Tibial nerve (tissue), 4 donors: ENCODE measurements around the gene AGPAT3. TPM values are rescaled to one million over a fixed set of nuclear protein-coding genes. Genes with fewer than 3 reads are reported as not detected.

Source experiments
- DNase-seq, 2 donors: peaks; one replicate each; pipeline ENCODE4 v3.0.0-alpha.2; 2019; ENCODE audit warnings: low spot score in 2 of 2
- H3K27ac ChIP-seq, 4 donors: fragments of 200-600 bp; sonication (generic) in 3 of 4; one replicate each; pipeline ENCODE4 v1.5.1; 2017 to 2019; ENCODE audit warnings: mild to moderate bottlenecking in 1 of 4
- H3K27me3 ChIP-seq, 2 donors: fragments of 200-600 bp; sonication (generic) in 1 of 2; one replicate each; pipeline versions ENCODE4 v1.5.1 to v1.6.0; 2017 to 2019
- H3K36me3 ChIP-seq, 3 donors: fragments of 200-600 bp; sonication (generic); one replicate each; pipeline ENCODE4 v1.5.1; 2018 to 2019
- H3K4me1 ChIP-seq, 4 donors: fragments of 200-600 bp; sonication (generic) in 3 of 4; one replicate each; pipeline ENCODE4 v1.5.1; 2017 to 2019
- H3K4me3 ChIP-seq, 4 donors: fragments of 200-600 bp; sonication (generic) in 3 of 4; one replicate each; pipeline ENCODE4 v1.5.1; 2017 to 2019; ENCODE audit warnings: mild to moderate bottlenecking in 1 of 4, moderate library complexity in 1 of 4
- H3K9me3 ChIP-seq, 4 donors: fragments of 200-600 bp; sonication (generic) in 3 of 4; one replicate each; pipeline ENCODE4 v1.5.1; 2017 to 2019
- EP300 ChIP-seq, 2 donors: sonication (generic); formaldehyde crosslinking; IDR thresholded peaks; one replicate each; pipeline ENCODE4 v1.6.1; 2017; ENCODE audit warnings: antibody characterized with exemption in 2 of 2, mild to moderate bottlenecking in 1 of 2
- POLR2A ChIP-seq, 2 donors: fragments of 450-650 bp; IDR thresholded peaks; one replicate each; pipeline ENCODE4 v1.6.1; 2017; ENCODE audit warnings: antibody characterized with exemption in 2 of 2, mild to moderate bottlenecking in 2 of 2, moderate library complexity in 2 of 2
- WGBS, 2 donors: methylation state at CpG; one replicate each; pipeline ENCODE4 v1.1.5; 2018; 5-methylcytosine and 5-hydroxymethylcytosine counted together
- total RNA-seq, 4 donors: library from RNA; depleted of rRNA; stranded (reverse); fragments of >200 nt; gene quantifications; one replicate each; pipeline ENCODE4 v1.1.0, GENCODE V29; 2016
- TF ChIP-seq, protein P1 (sequence below), 5 experiments: fragments of 200-600 bp in 3 of 5; fragments of 450-650 bp in 2 of 5; sonication (generic) in 3 of 5; IDR thresholded peaks; one replicate each; pipeline ENCODE4 v1.5.1; 2016 to 2019; ENCODE audit warnings: antibody characterized with exemption in 5 of 5, mild to moderate bottlenecking in 3 of 5, moderate library complexity in 2 of 5

AGPAT3 gene
- total RNA-seq, 4 donors from 2014 or later: 29.9 to 45.6 (median 36.4) TPM

DNA sequence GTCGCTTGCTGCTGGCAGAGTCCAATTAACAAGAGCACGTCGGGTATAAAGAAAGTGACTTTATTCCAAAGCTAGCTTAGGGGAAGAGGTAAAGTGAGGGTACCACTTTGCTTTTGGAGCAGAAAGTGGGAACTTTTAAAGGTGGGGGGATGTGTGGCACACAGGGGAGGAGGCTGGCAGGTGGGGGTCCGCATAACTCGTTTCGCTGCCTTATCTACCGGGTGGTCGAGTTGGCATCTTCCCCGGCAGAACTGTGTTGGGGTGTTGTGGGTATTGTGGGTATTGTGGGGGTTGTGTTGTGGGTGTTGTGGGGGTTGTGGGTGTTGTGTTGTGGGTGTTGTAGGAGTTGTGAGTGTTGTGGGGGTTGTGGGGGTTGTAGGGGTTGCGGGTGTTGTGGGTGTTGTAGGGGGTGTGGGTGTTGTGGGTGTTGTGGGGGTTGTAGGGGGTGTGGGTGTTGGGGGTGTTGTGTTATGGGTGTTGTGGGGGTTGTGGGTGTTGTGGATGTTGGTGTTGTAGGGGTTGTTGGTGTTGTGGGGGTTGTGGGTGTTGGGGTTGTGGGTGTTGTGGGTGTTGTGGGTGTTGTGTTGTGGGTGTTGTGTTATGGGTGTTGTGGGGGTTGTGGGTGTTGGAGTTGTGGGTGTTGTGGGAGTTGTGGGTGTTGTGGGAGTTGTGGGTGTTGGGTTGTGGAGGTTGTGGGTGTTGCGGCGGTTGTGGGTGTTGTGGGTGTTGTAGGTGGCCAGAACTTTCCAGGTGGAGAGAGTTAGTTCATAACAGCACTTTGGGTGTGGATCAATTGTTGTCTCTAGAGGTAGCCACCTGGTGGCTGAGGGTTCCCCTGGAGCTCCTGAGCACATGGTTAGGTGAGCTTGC lies 52.7 kb downstream of the AGPAT3 start:
- TF ChIP-seq EP300 (IDR thresholded peaks at IDR 0.05) (no peak), POLR2A (IDR thresholded peaks at IDR 0.05) (no peak)
- TF ChIP-seq, protein P1, sequence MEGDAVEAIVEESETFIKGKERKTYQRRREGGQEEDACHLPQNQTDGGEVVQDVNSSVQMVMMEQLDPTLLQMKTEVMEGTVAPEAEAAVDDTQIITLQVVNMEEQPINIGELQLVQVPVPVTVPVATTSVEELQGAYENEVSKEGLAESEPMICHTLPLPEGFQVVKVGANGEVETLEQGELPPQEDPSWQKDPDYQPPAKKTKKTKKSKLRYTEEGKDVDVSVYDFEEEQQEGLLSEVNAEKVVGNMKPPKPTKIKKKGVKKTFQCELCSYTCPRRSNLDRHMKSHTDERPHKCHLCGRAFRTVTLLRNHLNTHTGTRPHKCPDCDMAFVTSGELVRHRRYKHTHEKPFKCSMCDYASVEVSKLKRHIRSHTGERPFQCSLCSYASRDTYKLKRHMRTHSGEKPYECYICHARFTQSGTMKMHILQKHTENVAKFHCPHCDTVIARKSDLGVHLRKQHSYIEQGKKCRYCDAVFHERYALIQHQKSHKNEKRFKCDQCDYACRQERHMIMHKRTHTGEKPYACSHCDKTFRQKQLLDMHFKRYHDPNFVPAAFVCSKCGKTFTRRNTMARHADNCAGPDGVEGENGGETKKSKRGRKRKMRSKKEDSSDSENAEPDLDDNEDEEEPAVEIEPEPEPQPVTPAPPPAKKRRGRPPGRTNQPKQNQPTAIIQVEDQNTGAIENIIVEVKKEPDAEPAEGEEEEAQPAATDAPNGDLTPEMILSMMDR (IDR thresholded peaks at IDR 0.05): no peak
- peak overlapping the region in 1 of 4 donors; percentile 38 for H3K4me3 ChIP-seq
- peak overlapping the region in 1 of 4 donors; percentile 37 for H3K27ac ChIP-seq
- 93 to 96% methylated on average over 12 of the region's 12 CpGs for WGBS, 2 donors
- H3K9me3 ChIP-seq: peaks cover 0 to 5% (median 0%) of the 10 kb centered on the region in 4 donors
- peaks cover 0 to 10% (median 0%) of the 10 kb centered on the region in 3 donors for H3K36me3 ChIP-seq
- peaks cover 0 to 53% (median 7%) of the 10 kb centered on the region in 4 donors for H3K4me1 ChIP-seq
- H3K27me3 ChIP-seq: no peaks in the 10 kb centered on the region
- DNase-seq: no peak

- Histone ChIP-seq H3K27me3 (no peaks in the 10 kb centered on the region), H3K36me3 (peaks cover 0 to 3% (median 0%) of the 10 kb centered on the region in 3 donors), H3K4me3 (no peak overlapping the region), H3K4me1 (peaks cover 0 to 60% (median 12%) of the 10 kb centered on the region in 4 donors), H3K9me3 (no peaks in the 10 kb centered on the region), H3K27ac (no peak overlapping the region)
- no peak for DNase-seq
- TF ChIP-seq EP300 (IDR thresholded peaks at IDR 0.05) (no peak), POLR2A (IDR thresholded peaks at IDR 0.05) (no peak)
- TF ChIP-seq, protein P1 (IDR thresholded peaks at IDR 0.05): no peak
- 81 to 89% methylated on average over 9 of the region's 9 CpGs for WGBS, 2 donors
These were observed 53.4 kb downstream of the AGPAT3 start for GRCh38 chr21:43918385-43918947.

- Histone ChIP-seq H3K27ac (no peak overlapping the region), H3K9me3 (no peaks in the 10 kb centered on the region), H3K4me3 (no peak overlapping the region), H3K4me1 (peaks cover 0 to 61% (median 15%) of the 10 kb centered on the region in 4 donors), H3K27me3 (no peaks in the 10 kb centered on the region), H3K36me3 (no peaks in the 10 kb centered on the region)
- no peak for DNase-seq
- 96 to 97% methylated on average over 7 of the region's 7 CpGs for WGBS, 2 donors
- TF ChIP-seq EP300 (IDR thresholded peaks at IDR 0.05): no peak
- TF ChIP-seq, protein P1 (IDR thresholded peaks at IDR 0.05): no peak
- TF ChIP-seq POLR2A (IDR thresholded peaks at IDR 0.05): no peak
These were observed 54.3 kb downstream of the AGPAT3 start for GRCh38 chr21:43919283-43919682.

DNA sequence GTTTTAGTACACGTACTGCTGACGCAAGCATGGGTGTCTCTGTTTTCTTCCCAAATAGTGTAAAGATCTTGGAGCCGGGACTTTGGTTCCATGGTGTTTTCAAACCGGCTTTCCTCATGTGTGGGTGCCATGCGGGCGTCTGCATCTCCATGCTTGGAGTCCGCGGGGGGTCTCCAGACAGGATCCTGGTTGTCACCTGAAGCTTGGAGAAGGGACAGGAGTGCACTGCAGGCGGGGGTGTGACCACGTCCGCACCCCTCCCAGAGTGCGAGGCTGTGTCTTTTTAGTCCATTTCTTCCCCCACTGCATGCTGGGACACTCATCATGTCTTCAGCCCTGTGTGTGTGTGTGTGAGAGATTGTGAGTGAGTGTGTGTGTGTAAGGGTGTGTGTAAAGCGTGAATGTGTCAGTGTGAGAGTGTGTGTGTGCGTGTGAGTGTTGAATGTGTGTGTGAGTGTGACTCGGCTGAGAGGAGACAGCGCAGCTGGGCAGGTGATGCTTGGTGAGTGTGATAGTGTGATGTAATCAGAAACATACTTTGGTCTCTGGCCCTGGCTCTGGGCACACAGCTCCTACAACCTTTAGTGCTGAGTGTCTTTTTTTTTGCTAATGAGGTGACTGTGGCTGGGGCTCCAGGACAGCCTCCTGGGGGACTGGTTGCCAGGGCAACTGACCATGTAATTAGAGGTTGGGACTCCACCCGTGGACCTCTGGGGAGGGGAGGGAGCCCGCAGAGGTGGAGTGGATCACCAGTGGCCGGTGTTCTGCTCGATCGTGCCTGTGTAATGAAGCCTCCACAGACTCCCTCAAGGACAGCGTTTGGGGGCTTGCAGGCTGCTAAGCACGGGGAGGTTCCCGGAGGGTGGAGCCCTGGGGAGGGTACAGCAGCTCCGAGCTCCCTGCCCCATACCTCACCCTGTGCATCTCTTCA lies 55.1 kb downstream of the AGPAT3 start:
- H3K36me3 ChIP-seq: no peaks in the 10 kb centered on the region
- no peak for TF ChIP-seq POLR2A (IDR thresholded peaks at IDR 0.05)
- TF ChIP-seq, protein P1 (IDR thresholded peaks at IDR 0.05): no peak
- TF ChIP-seq EP300 (IDR thresholded peaks at IDR 0.05): no peak
- H3K4me1 ChIP-seq: peaks cover 0 to 69% (median 15%) of the 10 kb centered on the region in 4 donors
- H3K27me3 ChIP-seq: no peaks in the 10 kb centered on the region
- no peak for DNase-seq
- no peaks in the 10 kb centered on the region for H3K9me3 ChIP-seq
- no peak overlapping the region for H3K4me3 ChIP-seq
- H3K27ac ChIP-seq: no peak overlapping the region
- 77 to 81% methylated on average over 25 of the region's 25 CpGs for WGBS, 2 donors
